Uterus (tissue), 2 donors: ENCODE measurements around the gene UBC.

Experiments used
- POLR2A ChIP-seq, 2 donors: fragments of 450-650 bp; IDR thresholded peaks; one replicate each; pipeline ENCODE4 v1.6.1; 2016; ENCODE audit warnings: antibody characterized with exemption in 2 of 2, mild to moderate bottlenecking in 1 of 2, moderate library complexity in 1 of 2
- TF ChIP-seq, protein P1 (sequence below), 4 experiments: fragments of 200-600 bp in 2 of 4; fragments of 450-650 bp in 2 of 4; sonication (generic) in 2 of 4; IDR thresholded peaks; one replicate each; pipeline ENCODE4 v1.5.1; 2016 to 2019; ENCODE audit warnings: antibody characterized with exemption in 4 of 4, mild to moderate bottlenecking in 2 of 4, moderate library complexity in 1 of 4

DNA sequence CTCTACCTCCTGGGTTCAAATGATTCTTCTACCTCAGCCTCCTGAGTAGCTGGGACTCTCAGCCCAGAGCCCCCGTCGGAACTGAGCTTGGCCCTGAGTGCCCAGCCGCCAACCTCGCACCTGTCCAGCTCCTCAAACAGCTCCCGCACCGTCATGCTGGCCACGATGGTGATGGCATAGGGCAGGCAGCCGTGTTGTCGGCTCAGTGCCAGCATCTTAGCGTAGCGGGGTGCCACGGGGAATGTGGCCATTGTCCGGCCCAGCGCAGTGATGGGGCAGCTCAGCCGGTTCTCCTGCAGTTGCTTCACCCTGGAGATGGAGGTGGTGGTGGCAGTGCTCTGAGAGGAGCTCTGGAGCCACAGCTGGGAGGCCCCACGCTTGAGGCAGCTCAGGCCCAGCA lies 42.1 kb upstream of the UBC start:
- TF ChIP-seq, protein P1, sequence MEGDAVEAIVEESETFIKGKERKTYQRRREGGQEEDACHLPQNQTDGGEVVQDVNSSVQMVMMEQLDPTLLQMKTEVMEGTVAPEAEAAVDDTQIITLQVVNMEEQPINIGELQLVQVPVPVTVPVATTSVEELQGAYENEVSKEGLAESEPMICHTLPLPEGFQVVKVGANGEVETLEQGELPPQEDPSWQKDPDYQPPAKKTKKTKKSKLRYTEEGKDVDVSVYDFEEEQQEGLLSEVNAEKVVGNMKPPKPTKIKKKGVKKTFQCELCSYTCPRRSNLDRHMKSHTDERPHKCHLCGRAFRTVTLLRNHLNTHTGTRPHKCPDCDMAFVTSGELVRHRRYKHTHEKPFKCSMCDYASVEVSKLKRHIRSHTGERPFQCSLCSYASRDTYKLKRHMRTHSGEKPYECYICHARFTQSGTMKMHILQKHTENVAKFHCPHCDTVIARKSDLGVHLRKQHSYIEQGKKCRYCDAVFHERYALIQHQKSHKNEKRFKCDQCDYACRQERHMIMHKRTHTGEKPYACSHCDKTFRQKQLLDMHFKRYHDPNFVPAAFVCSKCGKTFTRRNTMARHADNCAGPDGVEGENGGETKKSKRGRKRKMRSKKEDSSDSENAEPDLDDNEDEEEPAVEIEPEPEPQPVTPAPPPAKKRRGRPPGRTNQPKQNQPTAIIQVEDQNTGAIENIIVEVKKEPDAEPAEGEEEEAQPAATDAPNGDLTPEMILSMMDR (IDR thresholded peaks at IDR 0.05) = no peak
- TF ChIP-seq POLR2A (IDR thresholded peaks at IDR 0.05) = no peak
